ENCODE results near the gene TIMM8A.

DNA sequence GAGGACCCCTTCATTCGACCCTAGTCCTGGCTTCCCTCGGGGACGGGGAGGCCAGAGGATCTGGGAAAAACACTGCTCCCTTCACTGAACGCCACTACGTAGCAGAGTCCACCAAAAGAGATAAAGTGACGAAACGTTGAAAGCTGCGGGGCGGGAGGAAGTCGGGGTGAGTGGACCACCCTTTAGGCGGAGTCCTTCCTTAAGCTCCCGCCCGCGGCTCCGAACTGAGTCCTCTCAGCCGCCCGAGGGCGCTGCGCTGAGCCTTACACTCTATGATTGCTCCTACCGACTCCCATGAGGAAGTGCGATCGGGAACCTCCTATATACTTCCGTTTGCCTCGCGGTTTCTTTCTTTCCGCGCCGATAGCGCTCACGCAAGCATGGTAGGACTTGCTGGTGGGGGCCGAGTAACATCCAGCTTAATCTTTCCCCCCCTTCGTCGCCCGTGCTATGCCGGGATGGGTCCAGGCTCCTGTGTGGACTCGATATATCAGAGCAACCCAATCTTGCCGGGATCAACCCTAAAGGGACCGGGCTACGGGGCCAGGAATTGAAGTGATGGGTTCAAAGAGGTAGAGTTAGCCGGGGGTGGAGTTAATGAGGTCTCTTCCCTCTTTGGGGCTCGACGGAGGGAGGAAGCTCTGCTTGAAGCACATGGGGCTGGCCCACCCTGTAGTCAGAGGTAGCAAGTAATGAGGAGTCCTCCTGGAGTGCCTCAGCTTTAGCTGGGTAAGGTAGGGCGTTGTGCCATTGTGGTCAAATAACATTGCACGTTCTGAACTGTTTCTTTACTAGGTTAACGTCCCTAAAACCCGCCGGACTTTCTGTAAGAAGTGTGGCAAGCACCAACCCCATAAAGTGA lies 42.4 kb upstream of the TIMM8A start, which contains the start of gene RPL36A:
- TF ChIP-seq, protein P1, sequence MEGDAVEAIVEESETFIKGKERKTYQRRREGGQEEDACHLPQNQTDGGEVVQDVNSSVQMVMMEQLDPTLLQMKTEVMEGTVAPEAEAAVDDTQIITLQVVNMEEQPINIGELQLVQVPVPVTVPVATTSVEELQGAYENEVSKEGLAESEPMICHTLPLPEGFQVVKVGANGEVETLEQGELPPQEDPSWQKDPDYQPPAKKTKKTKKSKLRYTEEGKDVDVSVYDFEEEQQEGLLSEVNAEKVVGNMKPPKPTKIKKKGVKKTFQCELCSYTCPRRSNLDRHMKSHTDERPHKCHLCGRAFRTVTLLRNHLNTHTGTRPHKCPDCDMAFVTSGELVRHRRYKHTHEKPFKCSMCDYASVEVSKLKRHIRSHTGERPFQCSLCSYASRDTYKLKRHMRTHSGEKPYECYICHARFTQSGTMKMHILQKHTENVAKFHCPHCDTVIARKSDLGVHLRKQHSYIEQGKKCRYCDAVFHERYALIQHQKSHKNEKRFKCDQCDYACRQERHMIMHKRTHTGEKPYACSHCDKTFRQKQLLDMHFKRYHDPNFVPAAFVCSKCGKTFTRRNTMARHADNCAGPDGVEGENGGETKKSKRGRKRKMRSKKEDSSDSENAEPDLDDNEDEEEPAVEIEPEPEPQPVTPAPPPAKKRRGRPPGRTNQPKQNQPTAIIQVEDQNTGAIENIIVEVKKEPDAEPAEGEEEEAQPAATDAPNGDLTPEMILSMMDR (IDR thresholded peaks at IDR 0.05 in 2 of 3, conservative IDR thresholded peaks at IDR 0.05 in 1 of 3; ENCODE audit: borderline replicate concordance in 1 of 3, insufficient read depth in 1 of 3, low read depth in 2 of 3, low read length in 2 of 3), result peak; percentile 44 to 73 (median 60); a peak in 5 of 6 replicates
- TF ChIP-seq RAD21 (IDR thresholded peaks at IDR 0.05; ENCODE audit: low read depth) (no peak), EZH2 (IDR thresholded peaks at IDR 0.05) (no peak), POLR2A (IDR thresholded peaks at IDR 0.05; ENCODE audit: borderline replicate concordance, extremely low read depth, insufficient read depth, insufficient read length) (peak; percentile 84), EGR1 (IDR thresholded peaks at IDR 0.05; ENCODE audit: low read depth) (no peak), POLR2AphosphoS5 (IDR thresholded peaks at IDR 0.05; ENCODE audit: low read depth, low read length) (peak; percentile 96)
- TF ChIP-seq, protein P2, sequence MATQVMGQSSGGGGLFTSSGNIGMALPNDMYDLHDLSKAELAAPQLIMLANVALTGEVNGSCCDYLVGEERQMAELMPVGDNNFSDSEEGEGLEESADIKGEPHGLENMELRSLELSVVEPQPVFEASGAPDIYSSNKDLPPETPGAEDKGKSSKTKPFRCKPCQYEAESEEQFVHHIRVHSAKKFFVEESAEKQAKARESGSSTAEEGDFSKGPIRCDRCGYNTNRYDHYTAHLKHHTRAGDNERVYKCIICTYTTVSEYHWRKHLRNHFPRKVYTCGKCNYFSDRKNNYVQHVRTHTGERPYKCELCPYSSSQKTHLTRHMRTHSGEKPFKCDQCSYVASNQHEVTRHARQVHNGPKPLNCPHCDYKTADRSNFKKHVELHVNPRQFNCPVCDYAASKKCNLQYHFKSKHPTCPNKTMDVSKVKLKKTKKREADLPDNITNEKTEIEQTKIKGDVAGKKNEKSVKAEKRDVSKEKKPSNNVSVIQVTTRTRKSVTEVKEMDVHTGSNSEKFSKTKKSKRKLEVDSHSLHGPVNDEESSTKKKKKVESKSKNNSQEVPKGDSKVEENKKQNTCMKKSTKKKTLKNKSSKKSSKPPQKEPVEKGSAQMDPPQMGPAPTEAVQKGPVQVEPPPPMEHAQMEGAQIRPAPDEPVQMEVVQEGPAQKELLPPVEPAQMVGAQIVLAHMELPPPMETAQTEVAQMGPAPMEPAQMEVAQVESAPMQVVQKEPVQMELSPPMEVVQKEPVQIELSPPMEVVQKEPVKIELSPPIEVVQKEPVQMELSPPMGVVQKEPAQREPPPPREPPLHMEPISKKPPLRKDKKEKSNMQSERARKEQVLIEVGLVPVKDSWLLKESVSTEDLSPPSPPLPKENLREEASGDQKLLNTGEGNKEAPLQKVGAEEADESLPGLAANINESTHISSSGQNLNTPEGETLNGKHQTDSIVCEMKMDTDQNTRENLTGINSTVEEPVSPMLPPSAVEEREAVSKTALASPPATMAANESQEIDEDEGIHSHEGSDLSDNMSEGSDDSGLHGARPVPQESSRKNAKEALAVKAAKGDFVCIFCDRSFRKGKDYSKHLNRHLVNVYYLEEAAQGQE (IDR thresholded peaks at IDR 0.05; ENCODE audit: low read depth), result no peak

All from HCT116 (cell line).